Activated T-helper 9 cell treated with anti-CD3 and anti-CD28 coated beads, Interleukin-2, amount 50 U/mL, for 16 hours (primary cell): ENCODE measurements around the gene SLC16A12.

Experiments used
- DNase-seq: peaks from one replicate; pipeline ENCODE4 v3.0.0-alpha.2; 2020; ENCODE audit warnings: low read depth

Gene SLC16A12, protein sequence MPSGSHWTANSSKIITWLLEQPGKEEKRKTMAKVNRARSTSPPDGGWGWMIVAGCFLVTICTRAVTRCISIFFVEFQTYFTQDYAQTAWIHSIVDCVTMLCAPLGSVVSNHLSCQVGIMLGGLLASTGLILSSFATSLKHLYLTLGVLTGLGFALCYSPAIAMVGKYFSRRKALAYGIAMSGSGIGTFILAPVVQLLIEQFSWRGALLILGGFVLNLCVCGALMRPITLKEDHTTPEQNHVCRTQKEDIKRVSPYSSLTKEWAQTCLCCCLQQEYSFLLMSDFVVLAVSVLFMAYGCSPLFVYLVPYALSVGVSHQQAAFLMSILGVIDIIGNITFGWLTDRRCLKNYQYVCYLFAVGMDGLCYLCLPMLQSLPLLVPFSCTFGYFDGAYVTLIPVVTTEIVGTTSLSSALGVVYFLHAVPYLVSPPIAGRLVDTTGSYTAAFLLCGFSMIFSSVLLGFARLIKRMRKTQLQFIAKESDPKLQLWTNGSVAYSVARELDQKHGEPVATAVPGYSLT

DNA sequence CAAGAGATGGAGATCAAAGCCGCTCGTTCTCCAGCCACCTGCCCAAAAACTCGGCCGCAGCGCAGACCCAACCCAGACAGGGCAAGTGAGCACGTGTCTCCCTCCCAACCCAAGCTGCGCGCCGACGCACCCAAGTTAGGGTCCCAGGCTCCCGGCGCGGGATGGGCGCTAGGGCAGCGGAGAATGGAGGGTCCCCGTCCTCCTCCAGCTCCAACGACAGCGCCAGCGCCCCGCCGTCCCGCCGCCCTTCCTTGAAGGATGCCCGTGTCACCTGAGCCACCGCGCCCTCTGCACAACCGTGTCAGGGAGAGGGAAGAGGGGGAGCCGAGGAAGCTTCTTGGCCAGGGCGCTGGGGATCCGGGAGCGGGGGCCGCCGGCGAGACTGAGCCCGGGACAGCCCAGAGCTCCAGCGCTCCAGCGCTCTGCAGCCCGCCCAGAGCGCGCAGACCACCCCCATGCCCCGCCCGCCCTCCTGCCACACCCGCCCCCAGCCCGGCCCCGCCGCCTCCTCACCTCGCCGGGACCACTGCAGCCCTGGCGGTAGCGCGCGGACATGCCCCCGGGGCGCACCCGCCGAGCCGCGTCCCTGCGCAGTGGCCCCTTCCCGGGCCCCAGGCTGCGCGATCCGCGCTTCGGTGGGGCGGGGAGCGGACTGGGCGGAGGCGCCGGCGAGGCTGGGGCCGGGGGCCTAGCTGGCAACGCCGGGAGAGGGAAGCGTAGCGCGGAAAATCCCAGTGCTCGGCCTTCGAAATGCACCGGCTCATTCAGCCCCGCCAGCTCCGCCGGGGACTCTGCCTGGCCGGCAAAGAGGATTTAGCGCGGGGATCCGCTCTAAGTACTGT, at the start of gene SLC16A12:
SLC16A12 (minus strand) TSS at position 424 of the 842 bp plus-strand sequence. CDS start 73,016 bp downstream, outside the sequence.
- DNase-seq, result no peak

DNA sequence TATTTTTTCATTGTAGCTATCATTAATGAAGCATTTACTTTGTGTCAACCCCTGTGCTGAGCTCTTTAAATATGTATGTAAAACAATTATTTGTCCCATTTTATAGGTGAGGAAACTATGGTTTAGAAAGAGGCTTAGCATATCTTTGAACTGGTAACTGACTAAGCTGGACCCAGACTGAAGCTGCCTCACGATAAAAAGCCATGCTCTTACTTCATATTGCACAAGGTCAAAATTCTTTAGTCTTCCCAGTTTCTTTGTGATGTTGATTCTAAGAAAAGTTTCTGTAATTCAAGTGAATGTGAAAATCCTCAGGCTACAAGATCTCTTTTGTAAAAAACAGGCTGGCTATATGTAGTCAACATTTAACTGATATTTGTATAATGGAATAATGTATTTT, 46.6 kb upstream of the SLC16A12 start:
- DNase-seq, result no peak

DNA sequence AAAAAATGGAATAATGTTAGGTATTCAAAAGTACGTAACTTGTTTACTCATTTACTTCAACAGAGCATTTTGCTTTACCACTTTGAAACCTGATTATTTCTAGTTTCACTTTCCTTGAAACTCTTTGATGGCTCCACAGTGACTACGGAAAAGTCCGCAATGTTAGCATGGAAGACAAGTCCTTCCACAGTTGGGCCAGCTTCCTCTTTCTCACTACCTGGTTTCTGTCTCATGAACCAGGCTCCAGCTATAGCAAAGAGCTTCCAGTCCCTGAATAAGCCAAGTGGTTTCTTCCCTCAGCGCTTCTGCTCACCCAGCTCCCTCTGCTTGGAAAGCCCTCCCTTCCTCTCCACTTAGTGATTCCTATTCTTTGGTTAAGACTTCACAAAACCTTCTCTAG, 44.8 kb upstream of the SLC16A12 start:
- no peak for DNase-seq

DNA sequence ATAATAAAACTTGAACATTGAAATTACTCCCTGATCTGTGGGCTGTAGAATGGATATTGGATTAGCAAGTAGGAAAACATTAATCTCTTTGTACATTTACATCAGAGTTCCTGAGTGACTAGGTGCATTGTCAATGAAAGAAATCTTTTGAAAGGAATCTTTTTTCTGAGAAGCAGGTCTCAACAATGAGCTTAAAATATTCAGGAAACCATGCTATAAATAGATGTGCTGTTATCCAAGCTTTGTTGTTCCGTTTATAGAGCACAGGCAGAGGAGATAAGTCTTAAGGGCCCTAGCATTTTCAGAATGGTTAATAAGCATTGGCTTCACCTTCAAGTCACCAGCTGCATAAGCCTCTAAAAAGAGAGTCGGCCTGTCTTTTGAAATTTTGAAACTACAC, 41.3 kb upstream of the SLC16A12 start:
- no peak for DNase-seq

DNA sequence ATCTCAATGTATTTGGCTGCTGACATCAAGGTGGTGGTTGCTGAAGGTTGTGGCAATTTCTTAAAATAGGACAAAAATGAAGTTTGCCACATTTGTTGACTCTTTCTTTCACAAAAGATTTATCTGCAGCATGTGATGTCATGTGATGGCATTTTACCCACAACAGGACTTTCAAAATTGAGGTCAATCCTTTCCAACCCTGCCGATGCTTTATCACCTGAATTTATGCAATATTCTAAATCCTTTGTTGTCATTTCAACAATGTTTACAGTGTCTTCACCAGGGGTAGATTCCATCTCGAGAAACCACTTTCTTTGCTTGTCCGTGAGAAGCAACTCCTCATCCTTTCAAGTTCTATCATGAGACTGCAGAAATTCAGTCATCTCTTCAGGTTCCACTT, 40.6 kb upstream of the SLC16A12 start:
- DNase-seq, result no peak

DNA sequence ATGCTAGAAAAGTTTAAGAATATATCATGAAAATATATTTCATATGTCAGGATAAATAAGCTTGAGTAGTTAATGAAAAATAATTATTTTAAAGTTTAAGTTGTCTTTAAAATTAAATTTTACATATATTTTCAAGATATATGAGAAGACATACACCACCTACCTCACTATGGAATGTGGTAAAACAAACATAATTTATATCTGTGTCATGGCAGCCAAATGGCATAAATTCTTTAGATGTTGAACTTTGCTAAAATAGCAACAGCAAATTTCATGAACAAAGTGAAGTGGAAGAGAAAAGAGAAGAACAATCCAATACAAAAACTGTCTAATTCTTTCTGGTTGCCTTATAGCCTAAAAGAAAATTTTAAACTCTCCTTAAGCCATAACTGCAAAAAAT, 39.6 kb upstream of the SLC16A12 start:
- DNase-seq, result no peak

DNA sequence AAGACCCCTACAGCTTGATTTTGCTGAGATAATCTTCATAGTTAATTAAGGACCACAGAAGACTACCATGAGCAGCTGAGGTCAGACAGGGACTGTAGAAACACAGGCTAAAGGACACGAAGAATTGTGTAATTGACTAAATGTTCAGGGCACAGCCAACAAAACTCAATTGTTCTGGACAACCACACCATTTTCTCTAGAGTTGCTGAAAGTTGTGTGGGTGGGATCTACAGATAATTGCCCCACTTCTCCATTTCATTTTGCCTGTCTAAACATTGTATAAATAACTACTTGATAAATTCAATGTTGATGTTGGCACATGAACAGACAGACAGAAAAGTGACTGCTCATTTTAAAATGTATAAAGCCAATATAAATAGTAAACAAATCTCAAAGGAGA, 39.0 kb upstream of the SLC16A12 start:
- no peak for DNase-seq

DNA sequence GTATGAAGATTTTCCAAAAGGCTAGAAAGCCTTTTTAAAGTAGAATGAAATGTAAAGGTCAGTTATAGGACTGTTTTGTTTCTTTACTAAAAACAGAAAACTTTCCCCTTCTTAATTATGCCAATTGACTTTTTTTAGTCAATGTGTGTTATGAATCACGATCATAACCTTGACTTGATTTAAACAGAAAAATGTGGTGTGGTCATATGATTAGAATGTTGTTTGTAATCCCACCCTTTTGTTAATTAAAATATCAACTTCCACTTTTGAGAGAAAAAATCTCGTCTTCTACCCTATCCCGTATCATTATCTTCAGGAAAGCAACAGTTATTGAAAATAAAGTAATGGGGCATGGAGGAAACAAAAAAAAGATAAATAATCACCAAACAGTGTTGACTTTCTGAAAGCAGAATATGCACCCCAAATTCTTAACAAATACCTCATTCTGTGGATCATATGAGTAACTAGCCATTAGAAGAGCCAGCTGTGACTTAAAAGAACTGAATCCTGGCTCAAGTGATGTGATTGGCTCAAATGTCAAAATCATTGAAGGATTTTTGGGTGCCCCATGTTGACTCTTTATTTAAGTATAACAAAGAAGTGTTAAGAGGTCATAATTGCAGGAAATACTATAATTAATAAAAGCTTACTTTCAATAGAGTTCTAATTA, 32.3 kb upstream of the SLC16A12 start:
- DNase-seq, result no peak

DNA sequence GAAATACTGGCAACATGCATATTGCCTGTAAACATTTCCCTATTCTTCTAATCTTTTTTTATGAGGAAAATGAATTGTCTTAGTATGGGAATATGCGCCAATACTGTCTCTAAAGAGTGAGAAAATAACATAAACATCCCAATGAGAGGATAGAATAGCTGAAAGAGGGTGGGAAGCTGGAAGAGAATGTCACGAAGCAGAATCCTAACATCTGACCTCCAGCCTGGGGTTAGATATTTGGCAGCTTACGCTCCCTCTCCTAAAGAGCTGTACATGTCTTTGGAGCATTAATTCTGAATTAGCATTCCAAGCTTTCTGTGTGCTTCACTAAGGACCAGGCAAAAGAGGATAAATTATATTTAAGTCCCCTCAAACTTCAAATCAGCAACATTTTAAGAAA, 31.6 kb upstream of the SLC16A12 start:
- no peak for DNase-seq

DNA sequence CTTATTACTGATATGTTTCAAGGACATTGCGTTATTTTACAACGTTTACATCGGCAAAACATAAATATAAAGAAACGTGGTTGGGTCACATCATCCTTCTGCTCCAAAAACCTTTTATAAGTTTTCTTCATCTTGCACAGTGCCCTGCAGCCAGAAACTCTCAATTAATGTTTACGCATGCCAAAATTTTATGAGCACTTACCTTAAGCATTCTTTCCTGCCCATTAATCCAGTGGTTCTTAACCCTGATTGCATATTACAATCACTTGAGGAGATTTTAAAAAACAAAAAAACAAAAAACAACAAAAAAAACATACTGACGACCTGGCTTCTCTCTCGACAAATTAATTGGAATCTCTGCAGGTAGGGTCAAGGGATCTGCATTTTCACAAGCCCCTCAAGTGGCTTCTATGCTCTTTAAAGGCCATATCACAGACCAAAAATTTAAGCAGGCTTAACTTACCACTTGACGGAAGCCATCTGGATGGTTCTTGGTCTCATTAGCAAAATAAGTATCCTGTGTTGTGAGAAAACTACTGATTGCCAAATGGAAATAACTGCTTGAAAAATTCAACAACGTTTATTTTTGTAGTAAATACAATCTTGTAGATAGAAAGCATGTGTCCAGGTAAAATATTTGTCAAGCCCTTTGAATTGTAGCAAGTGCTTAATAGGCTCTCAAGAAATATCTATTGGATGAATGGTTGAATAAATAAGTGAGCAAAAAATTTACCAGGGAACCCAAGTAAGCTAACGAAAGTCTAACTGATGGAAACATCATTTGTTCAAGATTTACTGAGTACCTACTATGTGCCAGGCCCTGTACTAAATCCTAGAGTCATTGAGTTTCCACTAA, 30.9 kb upstream of the SLC16A12 start:
- no peak for DNase-seq

DNA sequence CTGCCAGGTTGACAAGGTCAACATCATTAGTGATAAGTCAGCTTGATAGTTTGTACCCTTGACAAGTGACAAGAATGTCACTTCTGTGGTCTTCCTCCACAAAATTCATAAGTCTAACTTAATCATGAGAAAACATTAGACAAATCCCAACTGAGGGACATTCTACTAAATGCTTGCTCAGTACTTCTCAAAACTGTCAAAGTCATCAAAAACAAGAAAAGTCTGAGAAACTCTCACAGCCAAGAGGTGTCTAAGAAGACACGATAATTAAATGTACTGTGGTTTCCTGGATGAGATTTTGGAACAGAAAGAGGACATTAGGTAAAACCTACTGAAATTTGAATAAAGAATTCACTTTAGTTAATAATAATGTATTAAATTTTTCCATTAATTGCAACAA, 29.8 kb upstream of the SLC16A12 start:
- DNase-seq, result no peak

DNA sequence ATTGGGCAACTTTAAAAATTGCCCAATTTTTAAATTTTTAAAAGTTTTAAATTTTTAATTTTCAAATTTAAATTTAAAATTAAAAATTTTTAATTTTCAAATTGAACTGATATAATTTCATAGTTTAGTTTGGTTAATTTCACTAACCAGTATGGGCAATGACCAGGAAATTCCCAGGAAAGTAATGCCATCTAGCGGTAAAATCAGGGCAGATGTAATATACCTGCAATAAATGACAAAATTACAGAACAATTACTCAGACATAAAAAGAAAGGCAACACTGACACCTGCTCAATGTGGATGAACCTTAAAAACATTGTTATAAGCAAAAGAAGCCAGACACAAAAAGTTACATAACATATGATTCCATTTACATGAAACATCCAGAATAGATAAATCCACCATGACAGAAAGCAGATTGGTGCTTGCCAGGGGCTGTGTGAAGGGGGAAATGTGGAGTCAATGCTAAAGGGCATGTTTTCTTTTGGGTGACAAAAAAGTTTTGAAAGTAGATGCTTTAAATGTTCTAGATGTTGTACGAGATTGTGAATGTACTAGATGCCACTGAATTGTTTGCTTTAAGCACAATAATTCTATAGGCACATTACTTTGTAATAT, 28.6 kb upstream of the SLC16A12 start:
- no peak for DNase-seq

DNA sequence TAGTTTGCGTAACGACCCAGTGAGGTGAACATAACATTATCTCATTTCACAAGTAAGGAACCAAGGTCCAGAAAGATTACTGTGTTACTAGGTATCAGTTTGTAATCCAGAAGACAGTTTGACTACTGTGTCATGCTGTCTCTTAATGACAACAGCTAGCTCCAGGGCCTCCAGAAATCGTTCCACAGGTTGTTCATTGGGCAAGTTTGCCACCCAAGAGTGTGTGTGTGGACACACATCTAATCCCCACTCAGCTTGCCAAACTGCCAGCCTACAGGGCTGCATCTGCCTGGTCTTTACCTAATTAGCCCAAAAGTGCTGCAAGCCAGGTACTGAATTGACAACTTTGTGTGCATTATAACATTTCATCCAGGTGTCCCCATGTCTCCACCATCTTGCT, 27.9 kb upstream of the SLC16A12 start:
- DNase-seq, result no peak

DNA sequence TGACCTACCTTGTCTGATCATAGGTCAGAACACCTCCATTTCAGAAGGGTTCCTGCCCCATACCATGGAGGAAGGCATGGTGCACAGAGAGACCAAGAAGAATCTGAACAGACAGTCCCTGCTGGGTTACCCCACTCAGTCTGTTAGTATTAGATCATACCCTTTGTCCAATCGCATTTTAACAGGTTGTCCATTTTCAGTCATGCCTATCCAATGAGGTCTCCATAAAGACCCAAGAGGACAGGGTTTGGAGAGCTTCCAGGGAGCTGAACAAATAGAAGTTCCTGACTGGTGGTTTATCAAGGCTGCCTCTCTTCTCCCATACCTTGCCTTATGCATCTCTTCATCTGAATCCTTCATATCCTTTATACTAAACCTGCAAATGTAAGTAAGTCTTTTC, 21.2 kb upstream of the SLC16A12 start:
- DNase-seq, result no peak

DNA sequence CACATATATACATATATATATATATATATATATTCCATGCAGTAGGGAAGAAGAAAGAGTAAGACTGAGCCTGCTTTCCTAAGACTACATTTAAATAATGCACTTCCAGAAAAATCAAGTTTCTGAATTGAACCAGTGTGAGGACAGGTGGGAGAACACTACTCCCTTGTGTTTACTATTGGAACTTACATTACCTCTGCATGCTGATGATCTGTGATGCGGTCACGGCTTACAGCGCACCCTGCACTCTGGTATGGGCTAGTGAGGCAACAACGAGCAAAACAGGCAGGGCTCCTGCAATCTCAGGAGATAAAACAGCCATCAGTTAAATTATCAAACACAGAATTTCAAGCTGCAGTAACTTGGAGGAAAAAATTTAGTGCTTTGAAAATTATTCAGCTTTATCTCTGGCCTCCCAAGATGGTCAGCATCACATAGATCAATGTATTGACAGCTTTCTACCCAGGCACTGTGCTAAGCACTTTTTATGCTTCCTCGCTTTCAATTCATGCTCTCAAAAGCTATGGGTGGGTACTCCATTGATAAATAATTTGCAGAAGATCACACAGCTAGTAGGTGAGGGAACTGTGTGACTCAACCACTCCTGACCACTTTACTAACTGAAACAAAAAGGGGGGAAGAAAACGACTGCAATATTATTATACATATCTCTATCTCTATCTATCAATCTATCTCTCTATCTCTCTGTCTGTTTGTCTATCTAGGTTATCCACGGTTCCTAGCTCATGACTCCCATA, 20.5 kb upstream of the SLC16A12 start:
- no peak for DNase-seq

DNA sequence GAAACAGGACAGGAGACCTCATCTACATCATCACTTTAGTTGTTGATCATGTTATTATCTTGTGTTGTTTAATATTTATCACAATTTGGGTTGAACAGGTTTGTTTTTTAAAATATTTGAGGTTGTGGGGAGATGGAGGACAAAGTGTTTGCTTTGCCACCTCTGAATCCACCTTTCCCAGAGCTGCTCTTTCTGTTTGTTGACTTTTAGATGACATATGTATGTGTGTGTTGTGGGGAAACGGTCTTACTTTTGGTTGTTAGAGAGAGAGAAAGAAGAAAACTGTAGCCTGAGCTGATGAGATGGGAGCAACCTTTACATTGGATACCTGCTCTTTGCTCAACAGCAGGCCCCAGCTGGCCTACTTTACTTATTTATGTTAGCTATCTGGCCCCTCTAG, 19.0 kb upstream of the SLC16A12 start:
- DNase-seq, result no peak

DNA sequence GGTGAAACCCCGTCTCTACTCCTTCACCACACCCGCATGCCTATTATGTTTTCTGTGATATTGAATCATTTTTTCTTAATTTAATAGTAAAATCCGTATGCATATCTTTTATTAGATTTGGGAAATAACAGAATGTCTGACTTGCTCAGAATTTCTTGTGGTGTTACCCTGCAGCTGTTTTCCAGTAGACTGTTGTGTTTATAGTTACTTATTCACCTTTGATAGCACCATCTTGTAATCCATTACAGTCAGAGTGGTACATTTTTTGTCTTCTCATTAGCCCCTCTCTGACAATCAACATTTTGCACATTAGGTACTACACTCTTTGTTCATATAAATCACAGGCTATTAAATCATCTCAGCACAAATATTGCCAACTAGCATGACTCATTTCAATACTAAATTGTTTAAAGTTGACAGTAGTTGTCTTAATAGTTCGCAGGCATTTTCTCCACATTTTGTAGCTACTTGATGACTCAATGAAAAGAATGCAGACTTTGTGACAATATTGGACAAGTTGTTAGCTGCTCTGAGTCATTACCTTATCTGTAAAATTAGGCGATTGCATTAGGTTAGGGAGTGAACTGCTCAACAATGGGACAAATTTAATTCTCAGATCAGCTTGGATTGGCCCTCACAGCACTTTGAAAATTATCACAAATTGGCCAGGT, 17.8 kb upstream of the SLC16A12 start:
- no peak for DNase-seq

DNA sequence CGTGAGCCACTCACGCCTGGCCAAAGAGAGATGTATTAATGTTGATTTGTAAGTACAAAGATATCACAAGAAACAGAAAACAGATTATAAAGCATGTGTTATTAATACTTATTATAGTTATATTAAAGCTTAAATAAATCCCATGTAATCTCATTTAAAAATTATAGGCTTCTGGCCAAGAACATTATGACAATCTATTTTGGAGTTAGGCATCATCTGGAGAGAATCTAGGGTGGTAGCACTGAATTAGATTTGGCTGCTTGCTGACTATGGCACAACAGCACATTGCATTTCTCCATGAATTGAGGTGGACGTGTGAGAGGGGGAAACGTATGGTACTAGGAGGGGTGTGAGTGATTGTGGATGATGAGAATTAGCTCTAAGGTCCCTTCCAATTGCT, 16.8 kb upstream of the SLC16A12 start:
- no peak for DNase-seq

DNA sequence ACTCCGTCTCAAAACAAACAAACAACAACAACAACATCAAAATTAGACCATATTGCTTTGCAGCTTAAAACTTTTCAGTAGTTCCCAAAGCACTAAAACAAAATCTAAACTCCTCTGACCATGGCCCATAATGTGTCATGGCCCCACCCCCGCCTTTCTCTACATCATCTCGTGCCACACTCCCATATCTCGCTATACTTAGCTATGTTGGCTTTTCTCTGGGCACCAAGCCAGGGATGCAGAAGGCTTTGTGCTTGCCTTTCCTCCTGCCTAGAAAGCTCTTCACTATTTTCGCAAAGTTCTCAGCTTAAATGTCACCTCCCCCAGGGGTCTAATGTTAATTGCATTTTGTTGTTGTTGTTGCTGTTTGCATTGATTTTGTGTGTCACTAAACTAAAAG, 15.1 kb upstream of the SLC16A12 start:
- no peak for DNase-seq

DNA sequence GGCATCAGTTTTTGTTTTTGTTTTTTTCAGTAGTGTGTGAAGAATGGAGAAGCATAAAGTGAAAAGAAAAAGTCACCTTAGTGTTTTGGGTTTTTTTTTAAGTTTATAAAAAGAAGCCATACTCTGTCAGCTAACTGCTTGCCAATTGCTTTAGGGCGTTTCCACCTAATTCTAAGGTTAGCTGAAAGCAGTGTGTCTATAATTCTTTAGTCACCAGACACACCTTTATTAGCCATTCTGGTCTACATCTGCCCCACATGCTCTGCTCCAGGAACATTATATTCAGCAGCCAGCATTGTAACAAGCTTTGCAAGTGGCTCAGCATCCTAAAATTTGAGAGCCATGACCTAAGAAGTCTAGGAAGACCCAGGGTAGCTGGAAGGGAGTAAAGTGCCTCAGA, 14.1 kb upstream of the SLC16A12 start:
- DNase-seq, result no peak
